ENCODE measurements around the gene SLC26A1. TPM values are rescaled to one million over a fixed set of nuclear protein-coding genes. Genes with fewer than 3 reads are reported as not detected.

SLC26A1 gene
- total RNA-seq, 1 experiment from 2014 or later = not detected

GRCh38 chr4:1019320-1019719 is 26.1 kb upstream of the SLC26A1 start:
- Histone ChIP-seq H3K27me3 (no peaks in the 10 kb centered on the region), H3K4me3 (no peak overlapping the region), H3K36me3 (peaks cover 3% of the 10 kb centered on the region; the same call in 1 of the 2 replicates), H3K9me3 (no peaks in the 10 kb centered on the region)
- DNase-seq = no peak

- DNase-seq = no peak
- Histone ChIP-seq H3K36me3 (peaks cover 3% of the 10 kb centered on the region; the same call in 1 of the 2 replicates), H3K27me3 (no peaks in the 10 kb centered on the region), H3K4me3 (no peak overlapping the region), H3K9me3 (no peaks in the 10 kb centered on the region)
Observed at GRCh38 chr4:1018147-1019020, 25.2 kb upstream of the SLC26A1 start.

GRCh38 chr4:1017706-1018105 is 24.5 kb upstream of the SLC26A1 start:
- no peak for DNase-seq
- Histone ChIP-seq H3K27me3 (no peaks in the 10 kb centered on the region), H3K9me3 (no peaks in the 10 kb centered on the region), H3K4me3 (no peak overlapping the region), H3K36me3 (peaks cover 3% of the 10 kb centered on the region; the same call in 1 of the 2 replicates)

- Histone ChIP-seq H3K36me3 (peaks cover 3% of the 10 kb centered on the region; the same call in 1 of the 2 replicates), H3K4me3 (no peak overlapping the region)
- DNase-seq = no peak
Observed at GRCh38 chr4:1017211-1017610, 24.0 kb upstream of the SLC26A1 start.

GRCh38 chr4:1015746-1016145 is 22.5 kb upstream of the SLC26A1 start:
- H3K9me3 ChIP-seq = no peaks in the 10 kb centered on the region
- DNase-seq = no peak
- no peaks in the 10 kb centered on the region for H3K27me3 ChIP-seq
- no peak overlapping the region for H3K4me3 ChIP-seq
- H3K36me3 ChIP-seq = peaks cover 3% of the 10 kb centered on the region; the same call in 1 of the 2 replicates

More at GRCh38 chr4:1017211-1017610, 24.0 kb upstream of the SLC26A1 start:
- no peaks in the 10 kb centered on the region for H3K27me3 ChIP-seq
- no peaks in the 10 kb centered on the region for H3K9me3 ChIP-seq

GRCh38 chr4:1015179-1015578 is 22.0 kb upstream of the SLC26A1 start:
- Histone ChIP-seq H3K4me3 (no peak overlapping the region), H3K36me3 (peaks cover 3% of the 10 kb centered on the region; the same call in 1 of the 2 replicates), H3K9me3 (no peaks in the 10 kb centered on the region), H3K27me3 (no peaks in the 10 kb centered on the region)
- no peak for DNase-seq

- Histone ChIP-seq H3K27me3 (no peaks in the 10 kb centered on the region), H3K9me3 (no peaks in the 10 kb centered on the region), H3K36me3 (peaks cover 3% of the 10 kb centered on the region; the same call in 1 of the 2 replicates), H3K4me3 (no peak overlapping the region)
- DNase-seq = no peak
Observed at GRCh38 chr4:1014291-1015167, 21.3 kb upstream of the SLC26A1 start.

- Histone ChIP-seq H3K9me3 (no peaks in the 10 kb centered on the region), H3K4me3 (no peak overlapping the region), H3K27me3 (no peaks in the 10 kb centered on the region), H3K36me3 (peaks cover 3% of the 10 kb centered on the region; the same call in 1 of the 2 replicates)
- no peak for DNase-seq
Observed at GRCh38 chr4:1013225-1014073, 20.2 kb upstream of the SLC26A1 start.

- Histone ChIP-seq H3K36me3 (peaks cover 3% of the 10 kb centered on the region; the same call in 1 of the 2 replicates), H3K4me3 (peak overlapping the region; percentile 62), H3K27me3 (no peaks in the 10 kb centered on the region), H3K9me3 (no peaks in the 10 kb centered on the region)
- DNase-seq = peak; percentile 55
Observed at GRCh38 chr4:1012034-1012739, 19.0 kb upstream of the SLC26A1 start.

GRCh38 chr4:1011666-1012033 is 18.4 kb upstream of the SLC26A1 start:
- Histone ChIP-seq H3K9me3 (no peaks in the 10 kb centered on the region), H3K36me3 (peaks cover 3% of the 10 kb centered on the region; the same call in 1 of the 2 replicates), H3K4me3 (no peak overlapping the region), H3K27me3 (no peaks in the 10 kb centered on the region)
- DNase-seq = no peak

- H3K4me3 ChIP-seq = peak within 1 kb of the TSS; percentile 62
- H3K9me3 ChIP-seq = no peaks in the 10 kb centered on the region
- H3K27me3 ChIP-seq = no peaks in the 10 kb centered on the region
- H3K36me3 ChIP-seq = peaks cover 3% of the 10 kb centered on the region; the same call in 1 of the 2 replicates
- peak; percentile 89 for DNase-seq
Observed at GRCh38 chr4:1011022-1011665, 17.9 kb upstream of the SLC26A1 start, which contains the start of gene FGFRL1. Gene FGFRL1, plus strand, starts transcription at chr4:1011626. Its CDS starts 860 bp downstream, at chr4:1012486.

GRCh38 chr4:1010395-1011021 is 17.3 kb upstream of the SLC26A1 start:
- no peaks in the 10 kb centered on the region for H3K9me3 ChIP-seq
- no peaks in the 10 kb centered on the region for H3K27me3 ChIP-seq
- no peak overlapping the region for H3K4me3 ChIP-seq
- no peak for DNase-seq
- H3K36me3 ChIP-seq = peaks cover 3% of the 10 kb centered on the region; the same call in 1 of the 2 replicates

- H3K9me3 ChIP-seq = no peaks in the 10 kb centered on the region
- peak; percentile 31 for DNase-seq
- H3K4me3 ChIP-seq = peak overlapping the region; percentile 40
- H3K36me3 ChIP-seq = peaks cover 3% of the 10 kb centered on the region; the same call in 1 of the 2 replicates
- no peaks in the 10 kb centered on the region for H3K27me3 ChIP-seq
Observed at GRCh38 chr4:1009542-1010394, 16.6 kb upstream of the SLC26A1 start.
